Measurements from ENCODE around the gene TBX1. TPM values are rescaled to one million over a fixed set of nuclear protein-coding genes. Genes with fewer than 3 reads are reported as not detected.

Gene TBX1
- not detected for total RNA-seq (2013)
- polyA plus RNA-seq: not detected
- polyA minus RNA-seq: 0.14 and 0.32 TPM in 2 replicates
- total RNA-seq: 0 to 1.1 (median 0.06) reads per million in 11 experiments

GRCh38 chr22:19760058-19760950, at the start of gene TBX1:
Gene TBX1 (plus strand): TSS chr22:19760778. CDS start chr22:19760844, 66 bp downstream.
- intact Hi-C loops (cut with micrococcal nuclease): no loop called here
- Histone ChIP-seq H3K9me3 (replicated peaks in 1 of 2; ENCODE audit: control insufficient read depth in 1 of 2, insufficient read depth in 1 of 2, low read length in 2 of 2) (peaks cover 5 to 45% of the 10 kb centered on the region in 2 donors), H3K36me3 (replicated peaks in 1 of 2; ENCODE audit: control insufficient read depth in 1 of 2, insufficient read depth in 2 of 2, low read length in 2 of 2) (no peaks in the 10 kb centered on the region), H3K9ac (ENCODE audit: insufficient read depth, low read length, poor library complexity, severe bottlenecking) (no peak within 1 kb of the TSS), H3K27me3 (ENCODE audit: control insufficient read depth in 2 of 2, insufficient read depth in 2 of 2, low read length in 2 of 2) (peaks cover 50 to 88% of the 10 kb centered on the region in 2 donors), H3K27ac (ENCODE audit: low read depth in 1 of 2, low read length in 2 of 2) (no peak within 1 kb of the TSS), H3K4me1 (ENCODE audit: control insufficient read depth in 1 of 2, insufficient read depth in 2 of 2, low read length in 2 of 2) (peaks cover 18 to 30% of the 10 kb centered on the region in 2 donors), H3K4me3 (replicated peaks in 1 of 3; ENCODE audit: low read depth in 2 of 3, low read length in 3 of 3) (peak within 1 kb of the TSS in 1 of 3 experiments; percentile 44), H3K79me2 (ENCODE audit: insufficient read depth, low read length) (no peaks in the 10 kb centered on the region), H4K20me1 (ENCODE audit: insufficient read depth, low read length) (no peaks in the 10 kb centered on the region), H2AFZ (ENCODE audit: insufficient read depth, low read depth, low read length, poor library complexity, severe bottlenecking) (no peak within 1 kb of the TSS), H3K4me2 (replicated peaks; ENCODE audit: extremely low read depth, low read length, poor library complexity, severe bottlenecking) (peak within 1 kb of the TSS; percentile 46)
- Mint-ChIP-seq H3K27ac (no peak within 1 kb of the TSS), H3K4me1 (peaks cover 29% of the 10 kb centered on the region), H3K9me3 (peaks cover 0 to 28% (median 19%) of the 10 kb centered on the region in 7 donors), H3K4me3 (peak within 1 kb of the TSS; percentile 64 to 96), H3K27me3 (ENCODE audit: low read depth in 3 of 3) (peaks cover 76 to 93% (median 83%) of the 10 kb centered on the region in 3 donors), H3K36me3 (peaks cover 10 to 16% of the 10 kb centered on the region in 2 donors)
- DNase-seq: no peak
- under 1% methylated on average over 43 of the region's 79 CpGs for WGBS (ENCODE audit: insufficient coverage)
- TF ChIP-seq, protein P1, sequence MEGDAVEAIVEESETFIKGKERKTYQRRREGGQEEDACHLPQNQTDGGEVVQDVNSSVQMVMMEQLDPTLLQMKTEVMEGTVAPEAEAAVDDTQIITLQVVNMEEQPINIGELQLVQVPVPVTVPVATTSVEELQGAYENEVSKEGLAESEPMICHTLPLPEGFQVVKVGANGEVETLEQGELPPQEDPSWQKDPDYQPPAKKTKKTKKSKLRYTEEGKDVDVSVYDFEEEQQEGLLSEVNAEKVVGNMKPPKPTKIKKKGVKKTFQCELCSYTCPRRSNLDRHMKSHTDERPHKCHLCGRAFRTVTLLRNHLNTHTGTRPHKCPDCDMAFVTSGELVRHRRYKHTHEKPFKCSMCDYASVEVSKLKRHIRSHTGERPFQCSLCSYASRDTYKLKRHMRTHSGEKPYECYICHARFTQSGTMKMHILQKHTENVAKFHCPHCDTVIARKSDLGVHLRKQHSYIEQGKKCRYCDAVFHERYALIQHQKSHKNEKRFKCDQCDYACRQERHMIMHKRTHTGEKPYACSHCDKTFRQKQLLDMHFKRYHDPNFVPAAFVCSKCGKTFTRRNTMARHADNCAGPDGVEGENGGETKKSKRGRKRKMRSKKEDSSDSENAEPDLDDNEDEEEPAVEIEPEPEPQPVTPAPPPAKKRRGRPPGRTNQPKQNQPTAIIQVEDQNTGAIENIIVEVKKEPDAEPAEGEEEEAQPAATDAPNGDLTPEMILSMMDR (IDR thresholded peaks at IDR 0.05): no peak

DNA sequence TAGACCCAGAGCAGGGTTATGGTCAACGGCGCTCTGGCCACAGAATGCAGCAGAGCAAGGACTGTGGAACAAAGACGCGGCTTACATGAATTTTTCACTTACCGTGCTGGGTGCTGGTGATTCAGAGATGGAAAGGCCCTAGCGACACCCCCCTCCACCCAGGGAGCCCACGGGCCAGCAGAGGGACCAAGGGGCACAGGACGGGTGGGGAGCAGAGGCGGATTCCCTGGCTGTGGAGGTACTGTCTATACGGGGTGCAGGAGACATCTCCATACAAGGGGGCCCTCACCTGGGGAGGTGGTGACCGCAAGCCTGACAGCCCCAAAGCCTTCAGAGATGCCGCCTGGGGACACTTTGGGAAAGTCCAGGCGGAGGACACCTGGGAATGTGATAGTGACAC, 47.3 kb upstream of the TBX1 start:
- Histone ChIP-seq H2AFZ (ENCODE audit: insufficient read depth, low read depth, low read length, poor library complexity, severe bottlenecking) (no peak overlapping the region), H3K4me2 (replicated peaks; ENCODE audit: extremely low read depth, low read length, poor library complexity, severe bottlenecking) (no peak overlapping the region), H3K9me3 (replicated peaks in 1 of 2; ENCODE audit: control insufficient read depth in 1 of 2, insufficient read depth in 1 of 2, low read length in 2 of 2) (peaks cover 0 to 2% of the 10 kb centered on the region in 2 donors), H3K36me3 (replicated peaks in 1 of 2; ENCODE audit: control insufficient read depth in 1 of 2, insufficient read depth in 2 of 2, low read length in 2 of 2) (no peaks in the 10 kb centered on the region), H4K20me1 (ENCODE audit: insufficient read depth, low read length) (no peaks in the 10 kb centered on the region), H3K27ac (ENCODE audit: low read depth in 1 of 2, low read length in 2 of 2) (no peak overlapping the region), H3K9ac (ENCODE audit: insufficient read depth, low read length, poor library complexity, severe bottlenecking) (no peak overlapping the region), H3K79me2 (ENCODE audit: insufficient read depth, low read length) (no peaks in the 10 kb centered on the region), H3K27me3 (ENCODE audit: control insufficient read depth in 2 of 2, insufficient read depth in 2 of 2, low read length in 2 of 2) (peaks cover 0 to 38% of the 10 kb centered on the region in 2 donors), H3K4me3 (replicated peaks in 1 of 3; ENCODE audit: low read depth in 2 of 3, low read length in 3 of 3) (no peak overlapping the region), H3K4me1 (ENCODE audit: control insufficient read depth in 1 of 2, insufficient read depth in 2 of 2, low read length in 2 of 2) (peaks cover 12 to 23% of the 10 kb centered on the region in 2 donors)
- DNase-seq: no peak
- peaks cover 0 to 2% of the 10 kb centered on the region in 2 donors for H3K36me3 Mint-ChIP-seq
- no peak overlapping the region for H3K27ac Mint-ChIP-seq
- intact Hi-C loops (cut with micrococcal nuclease): no loop called here
- peaks cover 29 to 49% (median 32%) of the 10 kb centered on the region in 3 donors for H3K27me3 Mint-ChIP-seq (ENCODE audit: low read depth in 3 of 3)
- peak overlapping the region; percentile 75 to 87 for H3K4me3 Mint-ChIP-seq
- H3K9me3 Mint-ChIP-seq: peaks cover 0 to 5% (median 0%) of the 10 kb centered on the region in 7 donors
- WGBS (ENCODE audit: insufficient coverage): 100% methylated on average over 4 of the region's 13 CpGs
- TF ChIP-seq, protein P1 (IDR thresholded peaks at IDR 0.05): no peak
- H3K4me1 Mint-ChIP-seq: peaks cover 10% of the 10 kb centered on the region

Data from CD14-positive monocyte (primary cell).